GM12872 (cell line): Measurements from ENCODE around the gene MYO7A.

Experiments used
- CTCF ChIP-seq: IDR thresholded peaks from 3 replicates; pipeline ENCODE4 v1.5.1; 2011; ENCODE audit warnings: low read depth, mild to moderate bottlenecking, low read length, moderate library complexity; ENCODE audit not compliant: insufficient read depth

MYO7A gene

GRCh38 chr11:77156396-77157195 lies 28.6 kb downstream of the MYO7A start:
- no peak for TF ChIP-seq CTCF

DNA sequence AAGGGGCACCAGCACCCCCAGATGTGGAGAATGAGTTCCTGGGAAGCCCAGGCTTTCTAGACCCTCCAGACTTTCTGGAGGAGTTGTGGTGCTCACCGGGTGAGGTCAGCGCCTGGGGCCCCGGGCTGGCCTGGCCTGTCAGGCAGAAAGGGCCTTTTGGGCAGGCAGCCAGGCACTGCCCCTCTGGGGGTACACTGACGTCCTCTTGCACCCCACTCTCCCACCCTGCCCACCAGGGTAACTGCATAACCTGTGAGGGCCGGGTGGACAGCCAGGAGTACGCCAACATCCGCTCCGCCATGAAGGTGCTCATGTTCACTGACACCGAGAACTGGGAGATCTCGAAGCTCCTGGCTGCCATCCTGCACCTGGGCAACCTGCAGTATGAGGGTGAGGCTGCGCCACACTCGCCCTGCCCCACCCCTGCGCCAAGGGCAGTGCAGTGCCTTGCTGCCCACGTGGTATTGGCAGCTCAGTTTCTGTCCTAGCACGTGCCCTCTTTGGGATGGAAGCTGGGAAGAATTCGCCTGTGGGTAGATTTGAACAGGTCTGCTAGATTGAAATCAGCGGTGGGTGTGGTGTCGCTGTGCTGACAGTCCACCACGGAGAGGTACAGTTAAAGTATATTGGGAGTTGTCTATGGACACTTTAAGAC lies 30.1 kb downstream of the MYO7A start:
- TF ChIP-seq CTCF, result no peak

- no peak for TF ChIP-seq CTCF
Observed at GRCh38 chr11:77159219-77159936, 31.3 kb downstream of the MYO7A start.

- TF ChIP-seq CTCF, result no peak
Observed at GRCh38 chr11:77159937-77160495, 32.0 kb downstream of the MYO7A start.

- no peak for TF ChIP-seq CTCF
Observed at GRCh38 chr11:77163271-77163670, 35.2 kb downstream of the MYO7A start.

GRCh38 chr11:77165066-77165465 lies 37.0 kb downstream of the MYO7A start:
- no peak for TF ChIP-seq CTCF

GRCh38 chr11:77166021-77166420 lies 38.0 kb downstream of the MYO7A start:
- TF ChIP-seq CTCF, result no peak
